Eye (tissue), 1 donor: ENCODE measurements around the gene NINJ1.
"Not testable (repeated sequence)": the region's sequence is repeated elsewhere in the genome, so short reads cannot be mapped to it uniquely, and the experiment has no call there.

ENCODE experiments used
- DNase-seq: peaks from one replicate; pipeline ENCODE4 v3.0.0-alpha.2; 2015

Gene NINJ1

DNA sequence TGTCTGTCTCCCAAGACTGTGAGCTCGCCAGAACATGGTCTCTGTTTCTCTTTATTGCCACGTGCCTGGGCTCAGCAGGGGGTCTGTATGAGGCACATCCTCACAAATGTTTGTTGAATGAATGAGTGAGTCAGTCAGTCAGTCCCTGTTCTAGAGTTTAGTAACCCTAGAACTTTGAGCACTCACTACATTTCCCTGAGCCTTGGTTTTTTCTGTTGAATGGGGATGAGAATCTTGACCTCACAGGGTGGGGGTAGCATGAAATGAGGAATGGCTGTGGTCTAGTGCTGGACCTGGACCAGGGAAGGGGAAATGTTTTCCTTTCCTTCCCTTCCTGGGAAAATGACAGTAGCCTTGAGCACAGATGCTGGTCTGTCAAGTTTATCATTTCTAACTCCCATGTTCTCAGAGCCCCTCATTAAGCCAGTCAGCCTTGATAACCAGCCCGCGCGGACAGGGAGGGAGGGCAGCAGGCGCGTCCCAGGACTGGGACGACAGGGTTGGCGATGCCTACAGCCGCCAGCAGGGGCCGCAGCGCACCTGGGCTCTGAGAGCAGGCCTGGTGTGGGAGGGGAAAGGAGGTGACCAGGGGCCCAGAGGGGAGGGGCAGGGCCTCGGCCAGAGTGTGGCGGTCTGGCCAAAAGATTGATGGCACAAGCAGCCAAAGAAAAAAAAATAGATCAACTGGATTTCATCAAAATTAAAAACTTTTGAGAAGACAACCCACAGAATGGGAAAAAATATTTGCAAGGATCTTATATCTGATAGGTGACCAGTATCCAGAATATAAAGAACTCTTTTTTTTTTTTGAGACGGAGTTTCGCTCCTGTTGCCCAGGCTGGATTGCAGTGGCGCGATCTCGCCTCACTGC is 25.8 kb upstream of the NINJ1 start:
- peak; percentile 94 for DNase-seq

DNA sequence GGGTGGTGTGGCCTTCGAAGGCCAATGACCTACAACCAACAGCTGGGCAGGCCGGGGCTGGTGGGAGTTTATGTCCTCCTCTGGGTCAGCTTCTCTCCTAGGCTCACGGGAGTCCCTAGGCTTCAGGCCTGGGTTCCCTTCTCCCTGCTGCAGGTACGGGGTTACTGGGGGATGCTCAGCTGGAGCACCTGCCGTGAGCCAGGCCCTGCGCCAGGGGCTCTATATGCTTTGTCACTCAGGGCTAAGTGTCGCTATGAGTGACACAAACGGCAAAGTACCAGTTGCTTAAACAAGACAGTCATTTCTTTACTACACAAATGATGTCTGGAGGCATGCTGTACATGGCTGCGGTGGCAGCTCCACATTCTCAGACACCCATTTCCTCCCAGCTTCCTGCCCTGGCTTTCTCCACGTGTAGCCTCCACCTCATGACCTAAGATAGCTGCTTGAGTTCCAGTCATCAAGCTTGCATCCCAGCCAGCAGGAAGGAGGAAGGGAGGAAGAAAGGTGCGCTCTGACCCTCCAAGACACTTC is 22.5 kb upstream of the NINJ1 start:
- no peak for DNase-seq

DNA sequence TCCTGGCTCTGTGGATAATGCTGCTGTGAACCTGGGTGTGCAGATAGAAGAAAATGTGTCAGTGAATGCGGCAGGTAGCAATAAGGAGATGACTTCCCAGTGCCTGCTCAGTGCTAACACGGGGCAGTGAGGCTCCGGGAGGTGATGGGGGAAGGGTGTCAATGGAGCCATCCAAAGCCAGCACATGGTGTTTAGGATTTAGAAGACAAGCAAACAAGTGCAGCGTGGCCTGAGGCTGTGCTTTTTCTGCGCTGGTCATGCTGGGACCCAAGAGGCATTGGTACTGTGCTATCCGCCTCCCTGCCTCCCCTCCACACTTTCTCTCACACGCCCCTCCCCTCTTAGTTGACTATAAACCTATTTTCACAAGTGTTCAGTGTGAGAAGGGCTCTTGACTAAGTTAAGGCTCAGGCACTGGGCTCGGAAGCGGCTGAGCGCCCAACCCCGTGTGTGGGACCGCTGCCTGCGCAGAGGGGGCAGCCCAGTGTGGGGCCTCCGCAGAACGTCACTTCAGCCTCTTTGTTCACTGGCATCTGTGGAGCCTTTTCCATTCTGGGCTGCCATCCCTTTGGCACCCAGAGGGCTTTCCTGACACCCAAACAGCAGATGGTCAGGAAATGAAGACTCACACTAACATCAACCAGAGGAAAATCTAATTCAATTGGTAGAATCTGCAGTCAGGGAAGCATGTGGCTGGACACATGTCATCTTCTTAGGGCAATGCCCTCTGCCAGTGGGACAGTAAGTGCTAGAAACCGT is 21.8 kb upstream of the NINJ1 start:
- DNase-seq = no peak

GRCh38 chr9:93154293-93154903 is 20.3 kb upstream of the NINJ1 start:
- peak; percentile 73 for DNase-seq

GRCh38 chr9:93151097-93151784 is 17.2 kb upstream of the NINJ1 start:
- DNase-seq = no peak

GRCh38 chr9:93149361-93149760 is 15.3 kb upstream of the NINJ1 start:
- no peak for DNase-seq

GRCh38 chr9:93148721-93149120 is 14.7 kb upstream of the NINJ1 start:
- no peak for DNase-seq

- no peak for DNase-seq
Measured at GRCh38 chr9:93147632-93148031, 13.6 kb upstream of the NINJ1 start.

DNA sequence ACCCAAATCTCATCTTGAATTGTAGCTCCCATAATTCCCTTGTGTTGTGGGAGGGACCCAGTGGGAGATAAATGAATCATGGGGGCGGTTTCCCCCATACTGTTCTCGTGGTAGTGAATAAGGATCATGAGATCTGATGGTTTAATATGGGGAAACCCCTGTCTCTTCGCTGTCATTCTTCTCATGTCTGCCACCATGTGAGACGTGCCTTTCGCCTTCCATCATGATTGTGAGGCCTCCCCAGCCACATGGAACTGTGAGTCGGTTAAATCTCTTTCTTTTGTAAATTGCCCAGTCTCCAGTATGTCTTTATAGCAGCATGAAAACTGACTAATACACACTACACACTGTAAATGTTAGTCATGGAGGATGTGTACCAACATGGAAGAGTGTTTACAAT is 12.6 kb upstream of the NINJ1 start:
- DNase-seq = not testable (repeated sequence)

DNA sequence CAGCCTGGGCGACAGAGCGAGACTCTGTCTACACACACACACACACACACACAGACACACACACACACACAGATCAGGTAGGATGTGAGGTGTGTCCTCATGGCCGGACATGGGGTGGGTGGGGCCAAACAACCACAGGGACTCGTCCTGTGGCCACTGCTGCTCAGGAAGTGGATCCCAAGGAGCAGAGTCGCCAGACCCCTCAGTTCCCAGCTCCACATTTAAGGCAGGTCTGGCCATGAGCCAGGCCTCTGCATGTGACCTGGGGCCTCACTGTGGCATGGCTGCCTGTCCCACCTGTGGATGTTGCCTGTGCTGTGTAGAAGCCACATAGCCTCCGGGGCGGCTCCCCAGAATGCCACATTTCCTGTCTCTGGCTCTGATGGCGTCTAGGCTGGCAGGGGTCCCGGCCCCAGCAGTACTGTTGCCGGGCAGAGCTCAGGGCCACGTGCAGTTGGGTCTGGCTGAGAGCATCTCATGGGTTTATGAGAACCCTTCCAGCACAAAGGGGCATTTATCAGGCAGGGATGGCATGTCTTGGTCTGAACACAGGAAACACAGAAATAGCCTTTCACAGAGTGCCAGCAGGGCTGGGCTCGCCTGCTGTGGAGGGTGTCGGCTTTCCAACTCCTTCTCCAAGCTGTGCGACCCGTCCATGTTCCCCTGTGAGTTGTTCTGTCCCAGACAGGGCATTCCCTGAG is 9.9 kb upstream of the NINJ1 start:
- DNase-seq = no peak

GRCh38 chr9:93141771-93142483 is 7.9 kb upstream of the NINJ1 start:
- DNase-seq = no peak

GRCh38 chr9:93139365-93140182 is 5.5 kb upstream of the NINJ1 start:
- DNase-seq = no peak

GRCh38 chr9:93138171-93138764 is 4.2 kb upstream of the NINJ1 start:
- no peak for DNase-seq

DNA sequence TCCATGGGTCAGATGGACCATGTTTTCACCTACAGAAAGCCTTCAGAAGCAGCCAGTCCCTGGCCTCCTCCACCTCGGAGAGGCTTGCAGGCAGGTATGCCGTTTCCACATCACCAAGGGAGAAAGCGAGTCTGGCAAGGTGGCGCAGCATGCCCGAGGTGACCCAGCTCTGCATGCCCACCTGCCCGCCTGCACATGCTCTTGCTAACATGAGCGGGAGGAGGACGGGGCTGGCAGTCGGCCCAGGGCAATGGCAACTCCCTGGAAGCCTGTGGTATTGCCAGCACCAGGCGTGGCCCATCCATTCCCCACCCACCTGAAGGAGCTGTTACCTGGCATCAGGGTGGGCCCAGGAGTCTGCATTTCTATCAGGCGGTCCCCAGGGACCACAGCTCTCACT is 3.3 kb upstream of the NINJ1 start:
- no peak for DNase-seq

- no peak for DNase-seq
Measured at GRCh38 chr9:93136011-93136440, 2.0 kb upstream of the NINJ1 start.

- DNase-seq = no peak
Measured at GRCh38 chr9:93134740-93135444, 841 bp upstream of the NINJ1 start.

DNA sequence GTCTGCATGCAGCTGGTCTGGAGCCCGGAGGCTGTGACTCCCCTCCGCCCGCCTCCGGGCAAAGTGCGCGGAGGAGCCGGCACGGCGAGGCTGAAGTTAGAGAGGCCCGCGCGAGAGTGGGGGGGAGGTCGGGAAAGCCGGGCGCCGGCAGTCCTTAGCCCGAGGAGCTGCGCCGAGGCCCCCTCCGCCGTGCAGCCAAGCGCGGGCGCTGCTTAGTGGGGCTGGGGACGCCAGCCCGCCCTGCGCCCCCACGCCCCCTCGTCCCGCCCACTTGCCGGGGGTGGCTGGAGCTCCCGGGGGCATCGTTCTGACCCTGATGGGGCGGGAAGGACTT is 403 bp downstream of the NINJ1 start:
- DNase-seq = peak; percentile 88

- no peak for DNase-seq
Measured at GRCh38 chr9:93132946-93133680, 938 bp downstream of the NINJ1 start.
